GM21423 (cell line): ENCODE data around the gene FAT2.
"Not testable (repeated sequence)": the region's sequence is repeated elsewhere in the genome, so short reads cannot be mapped to it uniquely, and the experiment has no call there.

Experiments used
- ATAC-seq: cut with Tn5 transposase; IDR thresholded peaks from one replicate; pipeline ENCODE4 v1.9.1; 2021; ENCODE audit warnings: mild to moderate bottlenecking, moderate library complexity; ENCODE audit not compliant: unreplicated experiment

The FAT2 gene

DNA sequence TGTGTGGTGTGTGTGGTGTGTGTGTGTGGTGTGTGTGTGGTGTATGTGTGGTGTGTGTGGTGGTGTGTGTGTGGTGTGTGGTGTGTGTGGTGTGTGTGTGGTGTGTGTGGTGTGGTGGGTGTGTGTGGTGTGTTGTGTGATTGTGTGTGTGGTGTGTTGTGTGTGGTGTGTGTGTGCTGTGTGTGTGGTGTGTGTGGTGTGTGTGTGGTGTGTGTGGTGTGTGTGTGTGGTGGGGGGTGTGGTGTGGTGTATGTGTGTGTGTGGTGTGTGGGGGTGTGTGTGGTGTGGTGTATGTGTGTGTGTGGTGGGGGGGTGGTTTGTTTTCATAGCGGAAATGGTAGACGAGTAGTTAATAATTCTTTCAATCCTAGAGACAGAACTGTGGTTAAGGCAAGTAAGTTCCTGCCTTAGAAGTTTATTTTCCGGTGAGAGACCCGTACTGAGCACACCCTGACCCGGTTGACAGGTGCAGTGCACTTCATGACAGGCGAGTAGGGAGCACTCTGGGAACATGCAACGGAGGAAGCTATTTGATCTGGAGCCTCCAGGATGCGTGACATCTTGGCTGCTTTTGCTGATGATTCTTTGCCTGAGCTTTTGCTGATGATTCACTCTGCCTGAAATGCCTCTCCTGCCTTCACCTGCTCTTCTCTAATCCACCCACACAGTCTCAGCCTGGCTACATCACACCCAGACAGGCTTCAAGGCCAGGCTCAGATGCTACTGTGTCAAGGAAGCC, 21.7 kb upstream of the FAT2 start:
- peak; percentile 68 for ATAC-seq

DNA sequence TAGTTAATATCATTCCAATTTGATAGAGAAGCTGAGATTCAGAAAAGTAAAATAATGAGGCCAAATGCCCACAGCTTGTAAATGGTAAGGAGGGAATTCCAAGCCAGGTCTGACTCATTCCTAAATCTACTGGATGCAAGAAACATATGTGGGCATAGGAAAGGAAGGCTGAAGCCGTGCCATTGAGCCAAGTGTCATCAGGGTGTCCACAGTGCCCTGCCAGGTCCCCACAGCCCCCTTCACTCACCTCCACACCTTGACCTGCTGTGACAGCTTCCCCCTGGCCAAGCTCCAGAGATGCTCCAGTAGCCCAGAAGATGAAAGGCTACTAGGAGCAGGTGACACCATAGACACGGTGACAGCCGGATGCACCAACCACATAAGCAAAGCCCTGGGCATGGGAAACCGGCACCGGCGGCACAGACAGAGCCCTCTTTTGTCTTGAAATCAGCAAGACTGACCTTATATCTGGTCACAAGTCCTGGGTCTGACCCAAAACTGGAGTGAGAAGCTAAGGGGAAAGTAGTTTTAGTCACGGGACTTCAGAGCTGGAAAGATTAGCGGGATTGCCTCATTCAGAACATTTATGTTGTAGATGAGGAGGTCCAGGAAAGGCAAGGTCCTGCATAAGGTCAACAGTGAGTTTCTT, 20.1 kb upstream of the FAT2 start:
- ATAC-seq: no peak

DNA sequence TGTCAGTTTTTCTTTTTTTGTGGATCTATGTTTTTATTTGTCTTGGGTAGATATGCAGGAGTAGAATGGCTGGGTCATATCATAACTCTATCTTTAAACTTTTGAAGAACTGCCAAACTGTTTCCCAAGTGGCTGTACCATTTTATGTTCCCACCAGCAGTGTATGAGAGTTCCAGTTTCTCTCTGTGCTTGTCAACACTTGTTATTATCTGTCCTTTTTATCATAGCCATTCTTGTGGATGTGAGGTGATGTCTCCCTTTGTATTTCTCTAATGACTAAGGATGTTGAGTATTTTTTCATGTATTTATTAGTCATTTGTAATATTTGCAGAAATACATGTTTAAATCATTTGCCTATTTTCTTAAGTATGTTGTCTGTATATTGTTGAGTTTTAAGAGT, 17.4 kb upstream of the FAT2 start:
- no peak for ATAC-seq

DNA sequence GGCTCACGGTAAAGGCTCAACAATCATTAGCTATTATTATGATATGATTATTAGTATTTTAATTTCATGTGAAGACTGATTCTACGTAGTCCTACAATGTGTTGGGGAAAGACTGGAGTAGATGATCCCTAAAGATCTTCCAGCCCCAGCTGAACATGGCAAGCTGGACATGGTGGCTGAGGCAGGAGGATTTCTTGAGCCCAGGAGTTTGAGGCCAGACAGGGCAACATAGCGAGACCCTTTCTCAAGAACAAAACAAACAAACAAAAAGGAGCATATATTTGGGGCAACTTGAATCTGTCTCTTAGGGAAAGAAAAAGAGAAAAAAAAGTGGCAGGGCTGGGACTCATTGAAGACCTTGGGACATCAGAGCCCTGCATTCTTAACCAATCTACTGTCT, 16.2 kb upstream of the FAT2 start:
- ATAC-seq: no peak

DNA sequence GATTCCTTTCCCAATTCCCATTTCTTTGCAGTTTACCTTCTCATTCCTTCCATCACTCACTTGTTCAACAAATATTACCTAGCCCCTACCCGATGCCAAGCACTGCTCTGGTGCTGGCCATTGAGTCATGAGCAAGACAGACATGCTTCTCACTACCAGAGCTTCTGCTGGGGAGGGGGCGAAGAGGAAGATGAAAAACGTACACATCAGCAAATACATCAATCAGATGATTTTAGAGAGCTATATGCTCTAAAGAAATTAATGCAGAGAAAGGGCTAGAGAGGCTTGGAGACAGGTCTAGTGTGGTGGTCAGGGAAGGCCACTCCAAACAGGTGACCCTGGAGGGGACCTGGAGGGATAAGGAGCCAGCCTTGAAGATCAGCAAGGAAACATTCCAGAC, 14.4 kb upstream of the FAT2 start:
- ATAC-seq: no peak

DNA sequence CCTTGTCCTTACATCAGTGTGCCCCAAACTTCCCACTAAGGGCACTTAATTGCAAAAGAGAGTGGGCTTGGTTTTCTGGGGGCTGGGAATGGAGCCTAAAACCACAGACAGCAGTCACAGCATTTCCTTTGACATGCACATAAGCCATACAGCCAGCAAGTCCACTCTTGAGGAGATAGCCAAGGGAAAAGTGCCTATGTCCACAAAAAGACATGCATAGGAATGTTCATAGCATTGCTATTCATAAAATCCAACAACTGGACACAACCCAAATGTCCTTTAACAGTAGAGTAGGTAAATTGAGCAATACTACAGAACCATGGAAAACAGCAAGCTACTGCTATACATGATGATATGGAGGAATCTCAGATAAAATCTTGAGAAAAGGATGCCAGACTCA, 11.7 kb upstream of the FAT2 start:
- ATAC-seq: no peak

DNA sequence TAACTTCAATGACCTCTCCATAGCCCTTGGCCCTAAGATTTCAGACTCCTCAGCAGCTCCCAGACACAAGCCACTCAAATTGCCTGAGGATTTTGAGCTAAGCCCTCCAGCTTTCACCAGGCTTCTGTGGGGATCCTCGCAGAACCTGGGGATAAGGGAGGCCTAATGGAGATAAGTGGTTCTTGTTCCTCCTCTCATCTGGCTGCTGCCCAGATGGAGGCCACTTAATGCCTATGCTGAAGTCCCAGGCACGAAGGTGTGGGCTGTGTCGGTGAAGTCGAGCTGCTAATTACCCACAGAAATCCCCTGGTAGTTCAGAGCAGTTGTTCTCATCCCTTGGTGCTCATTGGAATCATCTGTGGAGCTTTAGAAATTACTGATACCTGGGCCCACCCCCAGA, 10.3 kb upstream of the FAT2 start:
- ATAC-seq: no peak

DNA sequence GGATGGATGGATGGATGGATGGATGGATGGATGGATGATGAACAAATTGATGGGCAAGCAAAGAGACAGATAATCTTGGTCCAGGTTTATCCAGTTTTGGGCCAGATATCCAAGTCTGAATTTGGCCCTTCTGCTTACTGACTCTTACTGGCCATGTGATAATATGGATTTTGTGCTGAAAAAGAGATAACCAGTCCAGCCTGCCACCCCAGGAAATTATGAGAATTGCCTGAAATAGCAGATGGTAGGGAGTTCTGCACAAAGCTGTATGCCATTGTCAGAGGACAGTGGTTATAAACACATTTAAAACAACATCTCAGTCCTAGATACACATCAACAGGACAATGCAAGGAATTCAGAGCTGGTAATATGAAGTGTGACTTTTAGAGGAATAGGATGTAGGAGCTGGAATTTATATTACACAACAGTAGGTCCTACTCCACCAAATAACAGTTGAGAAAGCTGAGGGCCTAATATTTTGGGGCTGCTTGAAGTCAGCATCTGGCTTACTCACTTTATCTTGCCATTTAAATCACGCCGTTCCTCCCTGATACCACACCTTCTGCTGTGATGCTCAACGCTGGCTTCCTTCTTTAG, 9.0 kb upstream of the FAT2 start:
- no peak for ATAC-seq

DNA sequence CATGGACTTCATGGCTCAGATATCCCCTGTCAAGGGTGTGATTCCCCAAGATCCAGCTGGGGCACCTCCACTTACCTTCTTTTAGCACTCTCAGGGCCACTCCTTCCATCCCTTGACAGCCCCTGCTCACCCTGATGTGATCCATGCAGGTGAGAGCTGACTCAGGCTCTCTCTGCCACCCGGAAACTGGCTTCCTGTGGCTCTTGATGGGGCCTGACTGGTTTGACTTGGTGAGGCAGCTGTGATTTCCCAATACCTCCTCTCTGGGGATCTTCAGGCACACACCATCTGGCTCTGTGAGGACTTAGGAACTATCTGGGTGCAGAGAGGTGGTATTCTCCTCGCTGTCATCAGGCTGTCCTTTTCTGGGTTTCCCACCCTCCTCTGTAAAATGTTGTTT, 7.9 kb upstream of the FAT2 start:
- ATAC-seq: no peak

DNA sequence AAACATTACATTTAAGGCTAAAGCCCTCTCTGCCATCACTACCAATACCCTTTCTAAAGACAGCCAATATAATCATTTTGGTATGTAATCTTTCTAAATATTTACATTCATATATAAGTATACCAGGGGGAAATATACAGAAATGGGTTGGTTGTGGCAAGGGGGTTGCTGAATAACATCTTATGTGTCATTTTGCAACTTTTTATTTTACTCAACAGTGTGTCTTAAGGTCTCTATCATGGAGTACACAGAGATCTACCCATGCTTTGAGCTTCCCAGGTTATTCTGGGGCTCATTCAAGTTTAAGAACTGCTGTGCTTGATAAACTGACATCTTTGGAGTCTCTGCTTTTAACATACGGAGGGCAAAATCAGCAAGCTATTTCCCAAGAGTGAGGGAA, 7.4 kb upstream of the FAT2 start:
- no peak for ATAC-seq

DNA sequence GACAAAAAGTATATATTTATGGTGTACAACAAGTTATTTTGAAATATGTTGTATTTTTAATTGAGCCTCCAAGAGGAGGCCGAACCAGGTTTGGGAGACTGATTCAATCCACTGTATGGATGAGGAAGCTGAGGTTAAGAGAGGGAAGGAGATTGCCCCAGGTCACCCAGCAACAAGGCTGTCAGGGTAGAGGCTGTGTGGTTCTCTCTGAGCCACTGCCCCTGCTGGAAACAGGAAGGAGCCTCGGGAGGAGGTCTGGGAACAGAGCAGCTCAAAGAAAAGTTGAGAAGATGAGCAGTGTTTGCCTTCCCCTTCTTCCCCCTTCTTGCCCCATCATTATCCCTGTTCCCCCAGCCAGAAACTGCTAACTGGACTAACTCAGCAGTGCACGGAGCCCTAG, 6.6 kb upstream of the FAT2 start:
- no peak for ATAC-seq

DNA sequence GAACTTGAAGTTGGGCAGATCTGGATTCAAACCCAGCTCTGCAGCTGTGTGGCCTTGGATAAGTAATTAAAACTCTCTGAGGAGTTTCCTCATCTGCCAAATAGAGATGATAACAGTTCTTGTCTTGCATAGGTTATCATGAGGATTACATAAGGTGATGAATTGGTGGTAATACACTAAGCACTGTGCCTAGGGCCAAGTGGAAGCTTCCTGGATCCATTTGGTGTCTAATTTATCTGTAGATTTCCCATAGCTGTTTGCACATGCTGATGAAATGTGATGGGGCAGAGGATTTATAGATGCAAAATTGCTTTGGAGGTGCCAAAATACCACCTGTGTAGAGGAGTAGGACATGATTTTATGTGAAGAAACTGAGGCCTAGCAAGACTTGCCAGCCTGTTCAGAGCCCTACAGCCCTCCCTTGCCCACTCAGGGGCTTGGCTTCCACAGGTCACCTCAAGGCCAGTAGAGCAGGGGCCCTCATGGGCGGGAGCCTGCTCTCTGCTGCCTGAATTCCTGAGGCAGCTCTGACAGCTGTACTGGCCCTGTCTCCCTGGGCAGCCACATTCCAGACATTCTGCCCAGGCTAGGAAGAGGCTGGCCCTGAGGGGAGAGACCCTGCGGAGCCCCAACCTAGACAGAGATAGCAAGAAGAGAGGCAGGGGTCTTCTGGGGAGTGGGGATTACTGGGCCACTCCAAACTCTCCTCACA, 5.9 kb upstream of the FAT2 start:
- no peak for ATAC-seq

DNA sequence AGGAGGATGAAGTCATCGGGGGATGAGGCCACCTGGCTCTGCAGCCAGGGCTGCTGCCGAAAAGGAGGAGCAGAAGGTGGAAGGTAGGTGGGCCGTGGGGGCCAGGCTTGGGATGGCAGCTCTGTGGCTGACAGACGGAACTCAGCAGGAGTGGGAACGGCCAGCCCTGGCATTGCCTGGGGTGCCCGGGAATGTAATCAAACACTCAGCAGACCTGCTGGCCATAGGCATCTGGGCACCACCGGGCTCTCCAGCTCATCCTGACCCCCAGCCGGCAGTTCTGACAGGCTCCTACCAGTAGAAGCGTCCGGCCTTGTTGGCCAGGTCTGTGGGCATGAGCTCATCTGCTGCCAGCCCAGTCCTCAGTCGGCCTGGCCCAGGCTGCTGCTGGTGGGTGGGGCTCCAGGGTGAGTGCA, 4.3 kb upstream of the FAT2 start:
- ATAC-seq: no peak

DNA sequence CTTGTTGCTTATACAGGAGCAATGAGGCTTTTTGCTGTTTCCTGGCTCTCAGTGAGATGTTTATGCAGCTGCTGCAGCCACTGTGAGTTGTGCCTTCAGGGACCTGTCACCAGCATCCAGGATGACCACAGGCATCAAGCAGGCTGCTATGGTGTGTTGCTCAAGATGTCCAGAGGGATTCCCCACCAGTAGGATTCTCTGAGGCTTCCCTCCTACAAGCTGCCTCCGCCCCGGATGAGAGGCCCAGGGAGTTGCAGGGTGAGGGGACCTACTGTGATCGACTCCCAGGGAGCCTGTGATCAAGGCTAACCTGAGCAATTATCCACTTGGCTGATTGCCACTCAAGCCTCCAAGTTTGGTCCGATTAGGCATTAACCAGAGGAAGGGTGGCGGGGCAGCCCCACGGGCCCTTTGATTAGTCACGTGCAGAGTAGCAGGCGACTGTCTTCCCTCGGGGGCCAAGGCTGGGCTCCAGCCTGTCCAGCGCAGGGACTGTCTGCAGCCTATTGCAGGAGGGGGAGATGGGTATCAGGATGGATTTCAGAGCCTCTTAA, 1.8 kb upstream of the FAT2 start:
- ATAC-seq: peak; percentile 54

DNA sequence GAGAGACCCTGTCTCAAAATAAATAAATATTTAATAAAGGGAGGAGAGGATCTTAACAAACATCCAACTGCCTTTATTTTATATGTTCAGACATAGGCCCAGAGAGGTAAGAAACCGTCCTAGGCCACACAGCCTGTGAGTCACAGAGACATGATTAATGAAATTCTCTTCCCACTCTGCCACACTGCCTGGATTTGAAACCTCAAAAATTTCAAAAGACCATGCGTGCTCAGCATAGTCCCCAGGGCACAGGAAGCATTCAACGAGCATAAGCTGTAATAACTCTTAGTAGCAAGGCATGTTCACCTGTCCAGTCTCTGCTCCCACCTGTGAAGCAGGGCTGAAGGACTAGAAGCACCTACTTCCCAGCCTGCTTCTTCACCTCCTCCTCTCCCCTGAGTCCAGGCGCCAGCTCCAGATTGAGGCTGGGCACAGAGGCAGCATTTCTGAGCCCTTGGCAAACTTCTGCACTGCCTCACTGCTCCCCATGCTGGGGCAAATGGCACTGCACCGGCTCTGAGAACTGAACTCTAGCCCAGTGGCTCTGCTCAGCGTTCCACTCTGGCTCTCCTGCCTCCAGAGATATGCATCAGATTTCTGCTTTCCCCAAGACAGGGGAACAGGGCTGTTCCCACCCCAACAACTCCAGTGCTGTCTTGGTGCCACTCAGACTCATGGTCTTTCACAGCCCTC, 1.1 kb downstream of the FAT2 start:
- ATAC-seq: no peak

DNA sequence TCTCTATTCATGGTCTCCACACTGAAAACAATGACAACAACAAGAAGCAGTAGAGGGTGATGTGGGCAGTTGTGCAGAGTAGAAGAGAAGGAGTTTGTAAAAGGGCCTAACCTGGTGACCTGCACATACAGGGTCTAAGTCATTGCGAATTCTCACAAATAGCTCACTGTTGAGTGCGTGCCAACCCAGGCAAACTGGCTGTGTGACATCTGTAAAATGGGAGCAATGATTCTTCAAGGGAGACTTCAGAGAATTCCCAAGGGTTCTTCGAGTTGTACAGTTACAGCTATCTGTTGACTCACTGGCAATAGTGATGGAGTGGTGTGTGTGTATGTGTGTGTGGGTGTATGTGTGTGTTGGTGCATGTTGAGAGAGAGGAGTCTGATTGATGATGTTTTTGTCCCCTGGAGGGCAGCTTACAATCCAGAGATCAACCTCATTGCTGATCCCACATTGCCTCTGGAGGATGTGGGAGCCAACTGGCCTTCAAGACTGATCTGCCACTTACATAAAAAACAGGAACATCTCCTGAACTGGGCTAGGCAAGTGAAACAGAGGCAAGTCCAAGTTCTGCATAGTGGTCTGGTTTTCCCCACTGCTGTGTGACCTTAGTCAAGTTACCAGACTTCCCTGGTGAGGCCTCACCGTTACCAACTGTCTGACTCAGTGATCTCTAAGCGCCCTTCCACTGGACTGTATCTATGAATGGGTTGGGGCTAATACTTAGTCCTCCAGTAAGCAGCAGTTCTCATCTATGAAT, 3.2 kb downstream of the FAT2 start:
- no peak for ATAC-seq

DNA sequence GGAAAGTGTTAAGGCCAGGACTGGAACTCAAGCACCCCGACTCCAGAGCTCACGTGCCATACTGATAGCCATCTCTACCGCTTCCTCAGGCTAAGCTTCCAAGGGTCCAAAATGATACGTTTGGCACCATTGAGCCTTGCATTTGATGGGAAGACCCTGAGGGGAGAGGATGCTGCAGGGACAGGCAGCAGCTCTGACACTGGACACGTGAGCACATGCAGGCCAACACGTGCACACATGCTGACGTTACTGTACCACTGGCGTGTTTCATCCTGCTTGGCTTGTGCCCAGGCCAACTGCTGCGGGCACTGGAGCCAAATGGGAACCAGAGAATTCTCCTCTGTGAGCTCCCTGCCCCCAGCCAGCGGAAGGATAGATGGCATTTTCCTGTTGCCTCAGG, 5.2 kb downstream of the FAT2 start:
- no peak for ATAC-seq

DNA sequence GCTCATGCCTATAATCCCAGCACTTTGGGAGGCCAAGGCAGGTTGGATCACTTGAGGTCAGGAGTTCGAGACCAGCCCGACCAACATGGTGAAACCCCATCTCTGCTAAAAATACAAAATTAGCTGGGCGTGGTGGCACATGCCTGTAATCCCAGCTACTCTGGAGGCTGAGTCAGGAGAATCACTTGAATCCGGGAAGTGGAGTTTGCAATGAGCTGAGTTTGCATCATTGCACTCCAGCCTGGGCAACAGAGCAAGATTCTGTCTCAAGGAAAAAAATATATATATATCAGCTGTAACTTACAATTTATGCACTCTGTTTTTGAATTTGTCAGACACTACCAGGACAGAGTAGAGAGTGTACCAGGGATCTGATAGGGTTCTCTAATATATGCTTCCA, 5.8 kb downstream of the FAT2 start:
- ATAC-seq: not testable (repeated sequence)

DNA sequence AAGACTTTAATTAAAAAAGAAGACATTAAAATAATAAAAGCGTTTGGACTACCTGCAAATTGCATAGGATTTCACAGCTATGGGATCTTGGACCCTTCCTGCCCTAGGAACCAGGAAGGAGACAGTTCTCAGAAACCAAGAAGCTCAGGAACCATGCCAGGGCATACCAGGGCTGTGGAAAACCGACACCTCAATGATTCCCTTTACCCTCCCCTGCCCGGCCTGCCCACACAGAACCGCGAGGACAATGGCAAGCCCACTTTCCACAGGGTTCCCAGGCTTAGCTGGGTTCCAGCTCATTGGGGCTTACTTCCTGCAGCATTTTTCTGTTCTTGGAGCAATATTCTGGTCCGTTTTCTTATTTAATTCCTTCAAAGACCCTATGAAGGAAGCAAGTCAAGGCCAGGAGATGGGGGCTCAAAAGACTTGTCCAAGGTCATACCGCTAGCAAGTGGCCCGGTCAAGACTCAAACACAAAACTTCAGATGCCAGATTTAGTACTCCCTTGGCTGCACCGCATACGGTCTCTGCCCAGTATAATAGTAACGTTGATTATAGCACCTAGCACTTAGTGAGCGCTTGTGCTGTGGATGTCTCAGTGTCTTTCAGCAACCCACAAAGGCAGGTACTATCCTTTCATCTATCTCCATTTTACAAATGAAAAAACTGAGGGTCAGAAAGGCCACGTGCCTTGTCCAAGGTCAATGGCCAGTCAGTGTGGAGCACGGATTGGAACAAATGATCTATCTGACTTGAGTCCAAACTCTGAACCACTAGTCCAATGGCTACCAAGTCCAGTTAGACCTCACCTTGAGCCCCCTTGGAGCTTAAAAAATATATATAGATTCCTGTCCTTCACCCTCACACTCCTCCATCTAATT, 6.8 kb downstream of the FAT2 start:
- ATAC-seq: no peak
